Measurements from ENCODE around the gene SLC7A8. TPM values are rescaled to one million over a fixed set of nuclear protein-coding genes. Genes with fewer than 3 reads are reported as not detected.

Gene SLC7A8
- total RNA-seq, 4 donors from 2014 or later: 44.2 to 79.4 (median 53.1) TPM

GRCh38 chr14:23095196-23096108, 88.0 kb downstream of the SLC7A8 start, which contains the start of gene C14orf119:
Gene C14orf119, plus strand, starts transcription at chr14:23095505. Its CDS starts 2,154 bp downstream, at chr14:23097659.
- H3K27me3 ChIP-seq: no peaks in the 10 kb centered on the region
- H3K4me3 ChIP-seq (replicated peaks in 1 of 3): peak within 1 kb of the TSS; percentile 69 to 94 (median 92)
- peaks cover 34 to 51% of the 10 kb centered on the region in 2 donors for H3K4me1 ChIP-seq
- peak; percentile 99 to 100 for DNase-seq
- peaks cover 9 to 24% of the 10 kb centered on the region in 2 donors for H3K36me3 ChIP-seq
- H3K27ac ChIP-seq: peak within 1 kb of the TSS; percentile 91 to 99 (median 98)
- TF ChIP-seq POLR2A (IDR thresholded peaks at IDR 0.05) (peak in 1 of 2 donors; percentile 73), CTCF (IDR thresholded peaks at IDR 0.05) (no peak)
- intact Hi-C loops (cut with DNase I): no loop called here
- no peaks in the 10 kb centered on the region for H3K9me3 ChIP-seq
- WGBS, 2 donors: 1% methylated on average over 43 to 46 of the region's 46 CpGs

- Histone ChIP-seq H3K4me1 (peaks cover 36 to 55% of the 10 kb centered on the region in 2 donors), H3K27me3 (no peaks in the 10 kb centered on the region), H3K27ac (peak within 1 kb of the TSS; percentile 91 to 99 (median 98)), H3K9me3 (no peaks in the 10 kb centered on the region), H3K36me3 (peaks cover 12 to 27% of the 10 kb centered on the region in 2 donors), H3K4me3 (replicated peaks in 1 of 3) (peak within 1 kb of the TSS; percentile 69 to 94 (median 92))
- no peak for DNase-seq
- 0% methylated on average over 31 to 47 of the region's 55 CpGs for WGBS, 2 donors
- intact Hi-C loops (cut with DNase I): no loop called here
- TF ChIP-seq POLR2A (IDR thresholded peaks at IDR 0.05) (peak; percentile 82 to 85), CTCF (IDR thresholded peaks at IDR 0.05) (no peak)
These were observed 88.7 kb downstream of the SLC7A8 start, which contains the start of gene ACIN1 for GRCh38 chr14:23094666-23095195. Gene ACIN1, minus strand, starts transcription at chr14:23095136. Its CDS starts 24 bp downstream, at chr14:23095112.

GRCh38 chr14:23093991-23094665, 89.3 kb downstream of the SLC7A8 start:
- Histone ChIP-seq H3K4me3 (replicated peaks in 1 of 3) (peak overlapping the region; percentile 54 to 94 (median 69)), H3K27ac (peak overlapping the region; percentile 86 to 99 (median 98)), H3K36me3 (peaks cover 18 to 33% of the 10 kb centered on the region in 2 donors), H3K27me3 (no peaks in the 10 kb centered on the region), H3K9me3 (no peaks in the 10 kb centered on the region), H3K4me1 (peaks cover 36 to 51% of the 10 kb centered on the region in 2 donors)
- peak in 1 of 2 donors; percentile 24 for DNase-seq
- no peak for TF ChIP-seq CTCF (IDR thresholded peaks at IDR 0.05)
- TF ChIP-seq POLR2A (IDR thresholded peaks at IDR 0.05): no peak
- intact Hi-C loops (cut with DNase I): no loop called here
- 1% methylated on average over 14 of the region's 14 CpGs for WGBS, 2 donors

GRCh38 chr14:23093526-23093925, 89.9 kb downstream of the SLC7A8 start:
- intact Hi-C loops (cut with DNase I): no loop called here
- Histone ChIP-seq H3K4me3 (replicated peaks in 1 of 3) (peak overlapping the region in 1 of 3 donors; percentile 69), H3K36me3 (peaks cover 23 to 35% of the 10 kb centered on the region in 2 donors), H3K9me3 (no peaks in the 10 kb centered on the region), H3K4me1 (peaks cover 36 to 48% of the 10 kb centered on the region in 2 donors), H3K27me3 (no peaks in the 10 kb centered on the region), H3K27ac (peak overlapping the region in 2 of 3 donors; percentile 2 to 98)
- WGBS, 2 donors: 34 to 36% methylated on average over 2 of the region's 2 CpGs
- DNase-seq: peak in 1 of 2 donors; percentile 27
- TF ChIP-seq POLR2A (IDR thresholded peaks at IDR 0.05): no peak
- TF ChIP-seq CTCF (IDR thresholded peaks at IDR 0.05): no peak

Measured in thyroid gland (tissue), 4 donors.